T-helper 1 cell (primary cell): Measurements from ENCODE around the gene TAP1.
"Not testable (repeated sequence)": the region's sequence is repeated elsewhere in the genome, so short reads cannot be mapped to it uniquely, and the experiment has no call there.

ENCODE experiments used
- DNase-seq, 5 donors: peaks; one replicate each; pipeline ENCODE4 v3.0.0-alpha.2; 2012 to 2020

TAP1 gene

GRCh38 chr6:32838114-32838958 is 15.2 kb downstream of the TAP1 start, which contains the start of gene TAP2:
TAP2 (minus strand) TSS chr6:32838739; CDS start chr6:32838233, 506 bp downstream.
- DNase-seq: peak; percentile 95 to 97 (median 96)

GRCh38 chr6:32837651-32838113 is 15.8 kb downstream of the TAP1 start:
- no peak for DNase-seq

- DNase-seq: no peak
Measured at GRCh38 chr6:32836873-32837272, 16.6 kb downstream of the TAP1 start.

GRCh38 chr6:32835167-32835893 is 18.2 kb downstream of the TAP1 start:
- no peak for DNase-seq

- no peak for DNase-seq
Measured at GRCh38 chr6:32833664-32834063, 19.8 kb downstream of the TAP1 start.

GRCh38 chr6:32832535-32832934 is 21.0 kb downstream of the TAP1 start:
- DNase-seq: no peak

GRCh38 chr6:32830936-32831335 is 22.6 kb downstream of the TAP1 start:
- DNase-seq: no peak

- no peak for DNase-seq
Measured at GRCh38 chr6:32830017-32830416, 23.5 kb downstream of the TAP1 start.

- no peak for DNase-seq
Measured at GRCh38 chr6:32829495-32829894, 24.0 kb downstream of the TAP1 start.

- no peak for DNase-seq
Measured at GRCh38 chr6:32827025-32827424, 26.5 kb downstream of the TAP1 start.

GRCh38 chr6:32825966-32826365 is 27.5 kb downstream of the TAP1 start:
- DNase-seq: no peak

- DNase-seq: no peak
Measured at GRCh38 chr6:32819729-32820128, 33.8 kb downstream of the TAP1 start.

GRCh38 chr6:32818867-32819266 is 34.6 kb downstream of the TAP1 start:
- no peak for DNase-seq

GRCh38 chr6:32816746-32817204 is 36.7 kb downstream of the TAP1 start, which contains the start of gene HLA-DOB:
HLA-DOB (minus strand) TSS chr6:32817002; CDS start chr6:32816951, 51 bp downstream.
- DNase-seq: no peak

- no peak for DNase-seq
Measured at GRCh38 chr6:32815996-32816395, 37.5 kb downstream of the TAP1 start.

- no peak for DNase-seq
Measured at GRCh38 chr6:32815115-32815514, 38.4 kb downstream of the TAP1 start.

GRCh38 chr6:32814145-32814544 is 39.4 kb downstream of the TAP1 start:
- no peak for DNase-seq

- DNase-seq: no peak
Measured at GRCh38 chr6:32809171-32809570, 44.3 kb downstream of the TAP1 start.

GRCh38 chr6:32807020-32807580 is 46.4 kb downstream of the TAP1 start:
- no peak for DNase-seq

- not testable (repeated sequence) for DNase-seq
Measured at GRCh38 chr6:32805404-32805803, 48.1 kb downstream of the TAP1 start.

GRCh38 chr6:32803416-32803815 is 50.1 kb downstream of the TAP1 start:
- DNase-seq: no peak

GRCh38 chr6:32799740-32800139 is 53.8 kb downstream of the TAP1 start:
- no peak for DNase-seq

- DNase-seq: no peak
Measured at GRCh38 chr6:32799168-32799567, 54.3 kb downstream of the TAP1 start.
